HCT116 (cell line): ENCODE data around the gene LRP1. TPM values are rescaled to one million over a fixed set of nuclear protein-coding genes. Genes with fewer than 3 reads are reported as not detected.

ENCODE experiments used
- ATAC-seq: fragments of 200-7000 bp; cut with Tn5 transposase; 2 replicates; pipeline ENCODE4 v1.9.1; 2020; ENCODE audit warnings: mild to moderate bottlenecking, moderate library complexity
- BruUV-seq: library from RNA; stranded (reverse); fragments of 400-500 nt; replicated peaks from 2 replicates; lab custom pipeline; 2021; lab: Mats Ljungman, UMichigan
- CTCF ChIA-PET: fragments of 300-600 bp; sonication (Branson Sonifier 250); formaldehyde crosslinking; loops from one replicate; lab custom pipeline; 2021; ENCODE audit warnings: antibody characterized with exemption; lab: Charles Lee
- POLR2A ChIA-PET: fragments of 300-600, 350-600 bp; sonication (Branson Sonifier 250); formaldehyde crosslinking; loops from one replicate; lab custom pipeline; 2021; ENCODE audit warnings: antibody characterized with exemption; lab: Charles Lee
- RAD21 ChIA-PET, 2 experiments: fragments of 300-600 bp; sonication (Branson Sonifier 250); formaldehyde crosslinking; loops; one replicate each; lab custom pipeline; 2023; ENCODE audit warnings: low total read pairs in 2 of 2; ENCODE audit not compliant: uncharacterized antibody in 2 of 2, unreplicated experiment in 2 of 2, low non-redundant PET in 1 of 2; lab: Charles Lee
- DNase-seq: peaks from one replicate; pipeline ENCODE4 v3.0.0-alpha.2; 2010; ENCODE audit warnings: low read depth, low spot score
- H2AFZ ChIP-seq: fragments of 200-600 bp; shearing (Covaris generic), sonication (generic); 2 replicates; pipeline ENCODE4 v1.6.1; 2017; ENCODE audit warnings: low read depth, mixed run types, mixed read lengths, antibody characterized with exemption, low read length; ENCODE audit not compliant: poor library complexity, severe bottlenecking
- H3K27ac ChIP-seq: 2 replicates; pipeline ENCODE4 v1.5.1; 2012; ENCODE audit warnings: low read depth, low read length
- H3K27me3 ChIP-seq: fragments of 200-600 bp; sonication (generic); 2 replicates; pipeline ENCODE4 v1.6.1; 2016; ENCODE audit warnings: mixed run types, low read length, mixed read lengths; ENCODE audit not compliant: insufficient read depth
- H3K36me3 ChIP-seq, 2 experiments: fragments of 200-500 bp in 1 of 2; fragments of 200-600 bp in 1 of 2; sonication (Bioruptor generic) in 1 of 2; sonication (generic) in 1 of 2; 2 replicates each; pipeline versions ENCODE4 v1.5.1 to v1.6.1; 2014 to 2016; ENCODE audit warnings: low read length in 2 of 2, inconsistent platforms in 1 of 2, mixed read lengths in 1 of 2, mixed run types in 1 of 2; ENCODE audit not compliant: insufficient read depth in 2 of 2, control insufficient read depth in 1 of 2
- H3K4me1 ChIP-seq, 2 experiments: fragments of 200-600 bp in 1 of 2; sonication (generic) in 1 of 2; 2 replicates each; pipeline versions ENCODE4 v1.5.1 to v1.6.1; 2012 to 2017; ENCODE audit warnings: low read length in 2 of 2, inconsistent platforms in 1 of 2, mild to moderate bottlenecking in 1 of 2, mixed read lengths in 1 of 2, mixed run types in 1 of 2, moderate library complexity in 1 of 2; ENCODE audit not compliant: insufficient read depth in 2 of 2, control insufficient read depth in 1 of 2
- H3K4me2 ChIP-seq: fragments of 200-600 bp; sonication (generic); 2 replicates; pipeline ENCODE4 v1.6.1; 2017; ENCODE audit warnings: mixed run types, low read length, mixed read lengths
- H3K4me3 ChIP-seq, 2 experiments: fragments of 200-600 bp in 1 of 2; sonication (generic) in 1 of 2; replicated peaks in 1 of 2; 2 replicates each; pipeline ENCODE4 v1.5.1; 2011 to 2016; ENCODE audit warnings: low read length in 2 of 2, control low read depth in 1 of 2, low read depth in 1 of 2, mild to moderate bottlenecking in 1 of 2, mixed read lengths in 1 of 2, mixed run types in 1 of 2
- H3K79me2 ChIP-seq: fragments of 200-600 bp; sonication (generic); 2 replicates; pipeline ENCODE4 v1.6.1; 2017; ENCODE audit warnings: mild to moderate bottlenecking, mixed run types, low read length, moderate library complexity, mixed read lengths; ENCODE audit not compliant: insufficient read depth
- H3K9ac ChIP-seq: fragments of 200-600 bp; sonication (generic); 2 replicates; pipeline ENCODE4 v1.6.1; 2016; ENCODE audit warnings: low read length, mixed read lengths
- H3K9me2 ChIP-seq: fragments of 200-600 bp; sonication (generic), shearing (Covaris generic); 2 replicates; pipeline ENCODE4 v1.6.1; 2017; ENCODE audit warnings: mixed run types, mild to moderate bottlenecking, moderate library complexity; ENCODE audit not compliant: insufficient read depth
- H3K9me3 ChIP-seq, 2 experiments: fragments of 200-500 bp in 1 of 2; fragments of 200-600 bp in 1 of 2; sonication (Bioruptor generic) in 1 of 2; sonication (generic) in 1 of 2; 2 replicates each; pipeline ENCODE4 v1.6.1; 2014 to 2017; ENCODE audit warnings: low read length in 2 of 2, mixed read lengths in 2 of 2, inconsistent platforms in 1 of 2, low read depth in 1 of 2, mild to moderate bottlenecking in 1 of 2, mixed run types in 1 of 2, moderate library complexity in 1 of 2; ENCODE audit not compliant: control insufficient read depth in 1 of 2, insufficient read depth in 1 of 2
- H4K20me1 ChIP-seq: fragments of 200-600 bp; sonication (generic), shearing (Covaris generic); 2 replicates; pipeline ENCODE4 v1.6.1; 2017; ENCODE audit warnings: mixed run types, mild to moderate bottlenecking, moderate library complexity; ENCODE audit not compliant: insufficient read depth
- CTCF ChIP-seq, 3 experiments: fragments of 200-600 bp in 1 of 3; sonication (generic) in 1 of 3; IDR thresholded peaks in 2 of 3; conservative IDR thresholded peaks in 1 of 3; 2 replicates each; pipeline ENCODE4 v1.5.1; 2012 to 2017; ENCODE audit warnings: low read depth in 2 of 3, low read length in 2 of 3, antibody characterized with exemption in 1 of 3, borderline replicate concordance in 1 of 3, control low read depth in 1 of 3, mild to moderate bottlenecking in 1 of 3, mixed read lengths in 1 of 3, mixed run types in 1 of 3, moderate library complexity in 1 of 3; ENCODE audit not compliant: insufficient read depth in 1 of 3
- ELF1 ChIP-seq: IDR thresholded peaks from 2 replicates; pipeline ENCODE4 v1.6.1; 2012; ENCODE audit warnings: low read depth, borderline replicate concordance
- EZH2phosphoT487 ChIP-seq: fragments of 200-600 bp; IDR thresholded peaks from 2 replicates; pipeline ENCODE4 v1.6.1; 2018; ENCODE audit warnings: antibody characterized with exemption, borderline replicate concordance
- FOSL1 ChIP-seq: IDR thresholded peaks from 2 replicates; pipeline ENCODE4 v1.6.1; 2012; ENCODE audit warnings: low read depth
- JUND ChIP-seq: IDR thresholded peaks from 2 replicates; pipeline ENCODE4 v1.6.1; 2012
- POLR2AphosphoS5 ChIP-seq: IDR thresholded peaks from 2 replicates; pipeline ENCODE4 v1.6.1; 2011; ENCODE audit warnings: mild to moderate bottlenecking, low read depth, low read length, moderate library complexity
- SIN3A ChIP-seq: IDR thresholded peaks from 2 replicates; pipeline ENCODE4 v1.6.1; 2012; ENCODE audit warnings: low read depth
- TCF7L2 ChIP-seq: IDR thresholded peaks from 2 replicates; pipeline ENCODE4 v1.7.0; 2011; ENCODE audit warnings: borderline replicate concordance, inconsistent platforms; ENCODE audit not compliant: insufficient read depth, insufficient read length; ENCODE audit errors: extremely low read depth
- intact Hi-C: fragments of 100-400 bp; cut with micrococcal nuclease; formaldehyde crosslinking; loops from 2 replicates; pipeline ENCODE4 v1.10.0; 2022
- total RNA-seq: library from RNA; stranded (reverse); gene quantifications from one replicate; pipeline ENCODE4 v1.2.1, GENCODE V29; 2021; ENCODE audit not compliant: unreplicated experiment
- TF ChIP-seq, protein P1 (sequence below): IDR thresholded peaks from 2 replicates; pipeline ENCODE4 v1.6.1; 2011; ENCODE audit warnings: mild to moderate bottlenecking, low read length, moderate library complexity; ENCODE audit not compliant: insufficient replicate concordance; ENCODE audit errors: extremely low read depth

Gene LRP1
- total RNA-seq, 1 experiment from 2014 or later = 12.0 TPM

DNA sequence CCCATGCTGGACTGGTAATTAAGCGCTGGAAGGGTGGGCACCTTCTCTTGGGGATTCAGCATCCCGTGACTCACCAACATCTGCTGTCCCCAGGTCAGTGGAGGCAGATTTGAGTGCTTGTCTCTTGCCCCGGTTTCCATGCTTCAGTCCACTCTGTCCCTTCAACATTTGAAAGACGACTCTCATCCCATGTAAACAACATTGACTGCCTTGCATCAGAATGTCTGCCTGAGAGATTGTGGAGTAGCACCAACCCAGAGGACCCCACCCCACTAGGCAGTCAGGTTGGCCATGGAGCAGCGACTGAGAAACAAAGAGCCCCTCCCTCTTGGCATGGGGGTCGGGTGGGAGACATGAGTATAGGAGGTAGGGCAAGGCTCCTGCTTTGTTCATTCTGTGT is 127.6 kb downstream of the LRP1 start:
- Histone ChIP-seq H3K4me2 (no peak overlapping the region), H4K20me1 (no peaks in the 10 kb centered on the region), H3K79me2 (no peaks in the 10 kb centered on the region), H3K9ac (no peak overlapping the region), H2AFZ (no peak overlapping the region), H3K4me3 (no peak overlapping the region), H3K27me3 (no peaks in the 10 kb centered on the region), H3K4me1 (no peaks in the 10 kb centered on the region), H3K9me3 (no peaks in the 10 kb centered on the region), H3K36me3 (peaks cover 5 to 6% of the 10 kb centered on the region in 2 experiments; a peak in 2 of 4 replicates), H3K9me2 (no peaks in the 10 kb centered on the region), H3K27ac (no peak overlapping the region)
- CTCF ChIA-PET = interaction anchor here (1.1 kb wide), 1 partner anchor 200 kb away, joined by 3 read pairs; no protein-coding TSS in a partner anchor
- POLR2A ChIA-PET = no interaction called here
- RAD21 ChIA-PET = no interaction called here
- TF ChIP-seq POLR2AphosphoS5 (no peak), EZH2phosphoT487 (no peak), CTCF (IDR thresholded peaks at IDR 0.05 in 2 of 3, conservative IDR thresholded peaks at IDR 0.05 in 1 of 3; ENCODE audit: borderline replicate concordance in 1 of 3, insufficient read depth in 1 of 3, low read depth in 2 of 3, low read length in 2 of 3) (no peak), JUND (no peak), FOSL1 (no peak), SIN3A (no peak), TCF7L2 (no peak), ELF1 (no peak)
- TF ChIP-seq, protein P1, sequence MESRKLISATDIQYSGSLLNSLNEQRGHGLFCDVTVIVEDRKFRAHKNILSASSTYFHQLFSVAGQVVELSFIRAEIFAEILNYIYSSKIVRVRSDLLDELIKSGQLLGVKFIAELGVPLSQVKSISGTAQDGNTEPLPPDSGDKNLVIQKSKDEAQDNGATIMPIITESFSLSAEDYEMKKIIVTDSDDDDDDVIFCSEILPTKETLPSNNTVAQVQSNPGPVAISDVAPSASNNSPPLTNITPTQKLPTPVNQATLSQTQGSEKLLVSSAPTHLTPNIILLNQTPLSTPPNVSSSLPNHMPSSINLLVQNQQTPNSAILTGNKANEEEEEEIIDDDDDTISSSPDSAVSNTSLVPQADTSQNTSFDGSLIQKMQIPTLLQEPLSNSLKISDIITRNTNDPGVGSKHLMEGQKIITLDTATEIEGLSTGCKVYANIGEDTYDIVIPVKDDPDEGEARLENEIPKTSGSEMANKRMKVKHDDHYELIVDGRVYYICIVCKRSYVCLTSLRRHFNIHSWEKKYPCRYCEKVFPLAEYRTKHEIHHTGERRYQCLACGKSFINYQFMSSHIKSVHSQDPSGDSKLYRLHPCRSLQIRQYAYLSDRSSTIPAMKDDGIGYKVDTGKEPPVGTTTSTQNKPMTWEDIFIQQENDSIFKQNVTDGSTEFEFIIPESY = no peak
- DNase-seq (no peak), ATAC-seq (no peak)
- intact Hi-C loops = no loop called here
- no TSS peak for BruUV-seq
